Stimulated activated CD8-positive, alpha-beta memory T cell treated with anti-CD3 and anti-CD28 coated beads, Interleukin-7, amount 100 ng/mL, for 24 hours (primary cell): Measurements from ENCODE around the gene FAM234A.

Source experiments
- DNase-seq: peaks from one replicate; pipeline ENCODE4 v3.0.0-alpha.2; 2020; ENCODE audit warnings: low read depth

Gene FAM234A

GRCh38 chr16:301235-301634 lies 66.6 kb downstream of the FAM234A start:
- no peak for DNase-seq

- no peak for DNase-seq
These were observed 67.3 kb downstream of the FAM234A start for GRCh38 chr16:301950-302349.

GRCh38 chr16:303760-304505 lies 69.3 kb downstream of the FAM234A start:
- no peak for DNase-seq

- no peak for DNase-seq
These were observed 71.5 kb downstream of the FAM234A start for GRCh38 chr16:305916-306626.

- no peak for DNase-seq
These were observed 72.3 kb downstream of the FAM234A start for GRCh38 chr16:306911-307370.

GRCh38 chr16:307691-308312 lies 73.2 kb downstream of the FAM234A start:
- no peak for DNase-seq

GRCh38 chr16:309476-309875 lies 74.9 kb downstream of the FAM234A start:
- no peak for DNase-seq

- no peak for DNase-seq
These were observed 77.1 kb downstream of the FAM234A start for GRCh38 chr16:311725-312124.

GRCh38 chr16:314351-314750 lies 79.7 kb downstream of the FAM234A start:
- no peak for DNase-seq

- no peak for DNase-seq
These were observed 80.2 kb downstream of the FAM234A start for GRCh38 chr16:314795-315299.
